HG02943 (cell line): ENCODE data around the gene RND3.

Experiments
- ATAC-seq: cut with Tn5 transposase; IDR thresholded peaks from one replicate; pipeline ENCODE4 v1.9.1; 2021; ENCODE audit warnings: mild to moderate bottlenecking, low read depth, moderate library complexity; ENCODE audit not compliant: unreplicated experiment

RND3 gene

GRCh38 chr2:150487537-150488429 lies at the start of gene RND3:
Gene RND3, minus strand, starts transcription at chr2:150487667. Its CDS starts 250 bp downstream, at chr2:150487417.
- ATAC-seq = peak; percentile 60

GRCh38 chr2:150535176-150535575 lies 47.7 kb upstream of the RND3 start:
- no peak for ATAC-seq

GRCh38 chr2:150532879-150533278 lies 45.4 kb upstream of the RND3 start:
- no peak for ATAC-seq

GRCh38 chr2:150532020-150532419 lies 44.6 kb upstream of the RND3 start:
- ATAC-seq = no peak

- no peak for ATAC-seq
These were observed 44.1 kb upstream of the RND3 start for GRCh38 chr2:150531591-150531990.

GRCh38 chr2:150530168-150530567 lies 42.7 kb upstream of the RND3 start:
- no peak for ATAC-seq

GRCh38 chr2:150528861-150529801 lies 41.7 kb upstream of the RND3 start:
- ATAC-seq = peak; percentile 97

GRCh38 chr2:150526827-150527226 lies 39.4 kb upstream of the RND3 start:
- no peak for ATAC-seq

- no peak for ATAC-seq
These were observed 38.5 kb upstream of the RND3 start for GRCh38 chr2:150526006-150526405.

- no peak for ATAC-seq
These were observed 34.8 kb upstream of the RND3 start for GRCh38 chr2:150522269-150522668.

GRCh38 chr2:150520887-150521664 lies 33.6 kb upstream of the RND3 start:
- no peak for ATAC-seq

- no peak for ATAC-seq
These were observed 32.6 kb upstream of the RND3 start for GRCh38 chr2:150520033-150520432.

GRCh38 chr2:150517951-150518680 lies 30.6 kb upstream of the RND3 start:
- ATAC-seq = no peak

- ATAC-seq = no peak
These were observed 26.2 kb upstream of the RND3 start for GRCh38 chr2:150513647-150514046.

- ATAC-seq = no peak
These were observed 21.1 kb upstream of the RND3 start for GRCh38 chr2:150508497-150509137.

- no peak for ATAC-seq
These were observed 19.6 kb upstream of the RND3 start for GRCh38 chr2:150507071-150507470.

GRCh38 chr2:150505178-150505577 lies 17.7 kb upstream of the RND3 start:
- ATAC-seq = no peak

- ATAC-seq = no peak
These were observed 8.6 kb upstream of the RND3 start for GRCh38 chr2:150495993-150496627.

- ATAC-seq = no peak
These were observed 7.5 kb upstream of the RND3 start for GRCh38 chr2:150495001-150495400.
